Tibial nerve (tissue), 4 donors: Measurements from ENCODE around the gene SLC35F3.

Experiments
- EP300 ChIP-seq, 2 donors: sonication (generic); formaldehyde crosslinking; IDR thresholded peaks; one replicate each; pipeline ENCODE4 v1.6.1; 2017; ENCODE audit warnings: antibody characterized with exemption in 2 of 2, mild to moderate bottlenecking in 1 of 2
- POLR2A ChIP-seq, 2 donors: fragments of 450-650 bp; IDR thresholded peaks; one replicate each; pipeline ENCODE4 v1.6.1; 2017; ENCODE audit warnings: antibody characterized with exemption in 2 of 2, mild to moderate bottlenecking in 2 of 2, moderate library complexity in 2 of 2
- TF ChIP-seq, protein P1 (sequence below), 5 experiments: fragments of 200-600 bp in 3 of 5; fragments of 450-650 bp in 2 of 5; sonication (generic) in 3 of 5; IDR thresholded peaks; one replicate each; pipeline ENCODE4 v1.5.1; 2016 to 2019; ENCODE audit warnings: antibody characterized with exemption in 5 of 5, mild to moderate bottlenecking in 3 of 5, moderate library complexity in 2 of 5

DNA sequence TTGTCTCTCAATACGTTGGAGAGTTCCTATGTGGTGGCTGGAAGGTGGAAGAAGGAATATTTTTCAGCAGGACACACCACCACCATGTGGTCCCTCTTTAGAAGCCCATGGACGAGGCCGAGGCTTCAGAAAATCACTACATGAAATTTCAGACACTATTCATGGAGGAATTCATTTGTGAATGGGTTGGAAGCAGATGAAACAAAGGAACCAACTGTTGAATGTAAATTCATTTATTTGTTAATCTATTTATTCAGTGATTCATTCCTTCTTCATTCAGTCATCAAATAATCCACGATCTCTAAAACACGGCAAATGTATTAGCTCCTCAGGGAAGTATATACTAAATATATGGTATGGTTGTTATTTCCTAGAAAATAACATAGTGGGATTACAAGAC lies 12.2 kb downstream of the SLC35F3 start:
- TF ChIP-seq, protein P1, sequence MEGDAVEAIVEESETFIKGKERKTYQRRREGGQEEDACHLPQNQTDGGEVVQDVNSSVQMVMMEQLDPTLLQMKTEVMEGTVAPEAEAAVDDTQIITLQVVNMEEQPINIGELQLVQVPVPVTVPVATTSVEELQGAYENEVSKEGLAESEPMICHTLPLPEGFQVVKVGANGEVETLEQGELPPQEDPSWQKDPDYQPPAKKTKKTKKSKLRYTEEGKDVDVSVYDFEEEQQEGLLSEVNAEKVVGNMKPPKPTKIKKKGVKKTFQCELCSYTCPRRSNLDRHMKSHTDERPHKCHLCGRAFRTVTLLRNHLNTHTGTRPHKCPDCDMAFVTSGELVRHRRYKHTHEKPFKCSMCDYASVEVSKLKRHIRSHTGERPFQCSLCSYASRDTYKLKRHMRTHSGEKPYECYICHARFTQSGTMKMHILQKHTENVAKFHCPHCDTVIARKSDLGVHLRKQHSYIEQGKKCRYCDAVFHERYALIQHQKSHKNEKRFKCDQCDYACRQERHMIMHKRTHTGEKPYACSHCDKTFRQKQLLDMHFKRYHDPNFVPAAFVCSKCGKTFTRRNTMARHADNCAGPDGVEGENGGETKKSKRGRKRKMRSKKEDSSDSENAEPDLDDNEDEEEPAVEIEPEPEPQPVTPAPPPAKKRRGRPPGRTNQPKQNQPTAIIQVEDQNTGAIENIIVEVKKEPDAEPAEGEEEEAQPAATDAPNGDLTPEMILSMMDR (IDR thresholded peaks at IDR 0.05): no peak
- TF ChIP-seq POLR2A (IDR thresholded peaks at IDR 0.05): no peak
- TF ChIP-seq EP300 (IDR thresholded peaks at IDR 0.05): no peak
